MM.1S (cell line): Measurements from ENCODE around the gene VPS52.
A peak's percentile ranks its signal among the peaks of the same experiment; 100 is the strongest.

Experiments used
- DNase-seq: peaks from one replicate; pipeline ENCODE4 v3.0.0-alpha.2; 2015
- H2AFZ ChIP-seq: fragments of 300-600 bp; sonication (generic); 2 replicates; pipeline ENCODE4 v1.6.0; 2016; ENCODE audit warnings: antibody characterized with exemption, low read length
- H3F3A ChIP-seq: fragments of 300-600 bp; sonication (generic); 2 replicates; pipeline ENCODE4 v1.6.1; 2016; ENCODE audit warnings: mild to moderate bottlenecking, antibody characterized with exemption, low read length, moderate library complexity, mixed read lengths; ENCODE audit not compliant: insufficient read depth
- H3K27ac ChIP-seq: fragments of 300-600 bp; sonication (generic); 2 replicates; pipeline ENCODE4 v1.5.1; 2016; ENCODE audit warnings: mild to moderate bottlenecking, low read length
- H3K27me3 ChIP-seq: fragments of 300-600 bp; sonication (generic); replicated peaks from 2 replicates; pipeline ENCODE4 v1.6.0; 2016; ENCODE audit warnings: low read length; ENCODE audit not compliant: insufficient read depth
- H3K36me3 ChIP-seq: fragments of 300-600 bp; sonication (generic); replicated peaks from 2 replicates; pipeline ENCODE4 v1.6.1; 2016; ENCODE audit warnings: mild to moderate bottlenecking, low read length, mixed read lengths; ENCODE audit not compliant: insufficient read depth
- H3K4me1 ChIP-seq: fragments of 300-600 bp; sonication (generic); 2 replicates; pipeline ENCODE4 v1.6.1; 2016; ENCODE audit warnings: low read length, mixed read lengths
- H3K4me2 ChIP-seq: fragments of 300-600 bp; sonication (generic); 2 replicates; pipeline ENCODE4 v1.6.0; 2016; ENCODE audit warnings: low read depth, low read length
- H3K4me3 ChIP-seq: fragments of 300-600 bp; sonication (generic); 2 replicates; pipeline ENCODE4 v1.5.1; 2016; ENCODE audit warnings: low read length, mixed read lengths
- H3K79me2 ChIP-seq: fragments of 300-600 bp; sonication (generic); 2 replicates; pipeline ENCODE4 v1.6.1; 2016; ENCODE audit warnings: mixed run types, low read length, mixed read lengths
- H3K9ac ChIP-seq: fragments of 300-600 bp; sonication (generic); 2 replicates; pipeline ENCODE4 v1.6.1; 2016; ENCODE audit warnings: low read length, mixed read lengths
- H3K9me2 ChIP-seq: fragments of 300-600 bp; sonication (generic); replicated peaks from 2 replicates; pipeline ENCODE4 v1.6.1; 2016; ENCODE audit warnings: mild to moderate bottlenecking, low read length, mixed read lengths; ENCODE audit not compliant: insufficient read depth
- H3K9me3 ChIP-seq: fragments of 300-600 bp; sonication (generic); replicated peaks from 2 replicates; pipeline ENCODE4 v1.6.1; 2016; ENCODE audit warnings: mild to moderate bottlenecking, low read length, mixed read lengths; ENCODE audit not compliant: insufficient read depth
- H4K20me1 ChIP-seq: fragments of 300-600 bp; sonication (generic); 2 replicates; pipeline ENCODE4 v1.6.1; 2016; ENCODE audit warnings: mild to moderate bottlenecking, low read length, moderate library complexity, mixed read lengths; ENCODE audit not compliant: insufficient read depth
- CTCF ChIP-seq: fragments of 300-600 bp; sonication (generic); IDR thresholded peaks from 2 replicates; pipeline ENCODE4 v1.5.1; 2016; ENCODE audit warnings: antibody characterized with exemption, low read length, mixed read lengths
- EZH2 ChIP-seq: fragments of 300-600 bp; sonication (generic); optimal IDR thresholded peaks from 2 replicates; pipeline ENCODE3; 2017; ENCODE audit warnings: low read depth, mild to moderate bottlenecking, antibody characterized with exemption, low read length, mixed read lengths
- EZH2phosphoT487 ChIP-seq: fragments of 300-600 bp; sonication (generic); IDR thresholded peaks from 2 replicates; pipeline ENCODE4 v1.6.1; 2018; ENCODE audit warnings: antibody characterized with exemption, low read length

Gene VPS52

DNA sequence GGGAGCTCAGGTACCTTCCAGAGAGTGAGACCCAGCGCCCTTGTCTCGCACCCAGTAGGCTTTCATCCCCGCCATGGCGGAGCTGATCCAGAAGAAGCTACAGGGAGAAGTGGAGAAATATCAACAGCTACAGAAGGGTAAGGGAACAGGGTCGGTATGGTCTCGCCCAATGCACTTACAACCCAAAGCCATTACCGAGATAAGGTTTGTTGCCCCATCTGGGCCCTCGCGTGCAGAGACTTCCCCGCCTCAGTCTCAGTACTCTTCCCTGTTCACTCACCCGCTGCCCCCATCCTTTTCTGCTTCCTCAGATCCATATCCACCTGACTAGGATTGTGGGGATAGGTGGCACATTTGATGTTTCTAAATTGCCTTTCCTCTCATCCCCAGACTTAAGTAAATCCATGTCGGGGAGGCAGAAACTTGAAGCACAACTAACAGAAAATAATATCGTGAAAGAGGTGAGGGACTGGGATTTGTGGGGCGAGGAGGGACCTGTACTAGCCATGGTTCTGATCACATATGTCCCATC is 18.2 kb upstream of the VPS52 start:
- no peak for DNase-seq
- H3K27me3 ChIP-seq: no peaks in the 10 kb centered on the region
- TF ChIP-seq EZH2: no peak
- no peak for TF ChIP-seq EZH2phosphoT487
- TF ChIP-seq CTCF: no peak
- H3K9ac ChIP-seq: peak overlapping the region; percentile 91
- no peaks in the 10 kb centered on the region for H3K9me3 ChIP-seq
- H3K4me2 ChIP-seq: peak overlapping the region; percentile 89
- H3K9me2 ChIP-seq: no peaks in the 10 kb centered on the region
- H3K36me3 ChIP-seq: 0 out of 2 replicates have a peak, but pooled peaks cover 6% of the 10 kb centered on the region
- H3F3A ChIP-seq: no peaks in the 10 kb centered on the region; the same call in 1 of the 2 replicates
- H3K4me3 ChIP-seq: peak overlapping the region; percentile 99
- peak overlapping the region; percentile 16; the same call in 1 of the 2 replicates for H3K27ac ChIP-seq
- H3K79me2 ChIP-seq: peaks cover 52% of the 10 kb centered on the region
- peaks cover 20% of the 10 kb centered on the region; the same call in 1 of the 2 replicates for H3K4me1 ChIP-seq
- H4K20me1 ChIP-seq: no peaks in the 10 kb centered on the region
- H2AFZ ChIP-seq: peak overlapping the region; percentile 95

GRCh38 chr6:33288921-33289783 is 17.5 kb upstream of the VPS52 start, which contains the start of the genes PFDN6 and WDR46:
Gene PFDN6, plus strand, starts transcription at chr6:33289601. Its CDS starts 256 bp downstream, at chr6:33289857.
Gene WDR46, minus strand, starts transcription at chr6:33289239. Its CDS starts 69 bp downstream, at chr6:33289170.
- Histone ChIP-seq H3K36me3 (0 out of 2 replicates have a peak, but pooled peaks cover 6% of the 10 kb centered on the region), H3K9ac (peak within 1 kb of the TSS; percentile 91), H3K9me3 (no peaks in the 10 kb centered on the region), H3K9me2 (no peaks in the 10 kb centered on the region), H4K20me1 (no peaks in the 10 kb centered on the region), H3K27ac (peak within 1 kb of the TSS; percentile 16; the same call in 1 of the 2 replicates), H3K4me1 (peaks cover 20% of the 10 kb centered on the region; the same call in 1 of the 2 replicates), H2AFZ (peak within 1 kb of the TSS; percentile 95), H3K4me3 (peak within 1 kb of the TSS; percentile 99), H3F3A (no peaks in the 10 kb centered on the region; the same call in 1 of the 2 replicates), H3K4me2 (peak within 1 kb of the TSS; percentile 89), H3K79me2 (peaks cover 52% of the 10 kb centered on the region), H3K27me3 (no peaks in the 10 kb centered on the region)
- peak; percentile 89 for DNase-seq
- TF ChIP-seq EZH2 (no peak), CTCF (no peak), EZH2phosphoT487 (no peak)

- peak overlapping the region; percentile 89 for H3K4me2 ChIP-seq
- TF ChIP-seq CTCF (no peak), EZH2 (no peak), EZH2phosphoT487 (no peak)
- H3K9ac ChIP-seq: peak overlapping the region; percentile 91
- no peaks in the 10 kb centered on the region for H3K27me3 ChIP-seq
- H3K9me2 ChIP-seq: no peaks in the 10 kb centered on the region
- H3F3A ChIP-seq: no peaks in the 10 kb centered on the region; the same call in 1 of the 2 replicates
- H3K36me3 ChIP-seq: 0 out of 2 replicates have a peak, but pooled peaks cover 6% of the 10 kb centered on the region
- H4K20me1 ChIP-seq: no peaks in the 10 kb centered on the region
- H3K4me3 ChIP-seq: peak overlapping the region; percentile 99
- no peak for DNase-seq
- H3K9me3 ChIP-seq: no peaks in the 10 kb centered on the region
- no peak overlapping the region for H3K27ac ChIP-seq
- peak overlapping the region; percentile 95 for H2AFZ ChIP-seq
- peaks cover 52% of the 10 kb centered on the region for H3K79me2 ChIP-seq
- H3K4me1 ChIP-seq: peaks cover 20% of the 10 kb centered on the region; the same call in 1 of the 2 replicates
Observed at GRCh38 chr6:33288141-33288920, 16.7 kb upstream of the VPS52 start.
